ENCODE results near the gene TMEM182. TPM values are rescaled to one million over a fixed set of nuclear protein-coding genes. Genes with fewer than 3 reads are reported as not detected.

The TMEM182 gene
- total RNA-seq, 1 donor from 2014 or later, result 4.2 TPM

GRCh38 chr2:102806250-102806837, 44.5 kb downstream of the TMEM182 start:
- Mint-ChIP-seq H3K4me1 (ENCODE audit: low read depth) (peaks cover 3% of the 10 kb centered on the region), H3K4me3 (ENCODE audit: unreplicated experiment) (peak overlapping the region; percentile 40), H3K36me3 (ENCODE audit: low read depth) (peaks cover 8% of the 10 kb centered on the region), H3K27me3 (ENCODE audit: low read depth) (no peaks in the 10 kb centered on the region), H3K27ac (ENCODE audit: unreplicated experiment) (no peak overlapping the region), H3K9me3 (ENCODE audit: low read depth) (peaks cover 11% of the 10 kb centered on the region)
- TF ChIP-seq, protein P1, sequence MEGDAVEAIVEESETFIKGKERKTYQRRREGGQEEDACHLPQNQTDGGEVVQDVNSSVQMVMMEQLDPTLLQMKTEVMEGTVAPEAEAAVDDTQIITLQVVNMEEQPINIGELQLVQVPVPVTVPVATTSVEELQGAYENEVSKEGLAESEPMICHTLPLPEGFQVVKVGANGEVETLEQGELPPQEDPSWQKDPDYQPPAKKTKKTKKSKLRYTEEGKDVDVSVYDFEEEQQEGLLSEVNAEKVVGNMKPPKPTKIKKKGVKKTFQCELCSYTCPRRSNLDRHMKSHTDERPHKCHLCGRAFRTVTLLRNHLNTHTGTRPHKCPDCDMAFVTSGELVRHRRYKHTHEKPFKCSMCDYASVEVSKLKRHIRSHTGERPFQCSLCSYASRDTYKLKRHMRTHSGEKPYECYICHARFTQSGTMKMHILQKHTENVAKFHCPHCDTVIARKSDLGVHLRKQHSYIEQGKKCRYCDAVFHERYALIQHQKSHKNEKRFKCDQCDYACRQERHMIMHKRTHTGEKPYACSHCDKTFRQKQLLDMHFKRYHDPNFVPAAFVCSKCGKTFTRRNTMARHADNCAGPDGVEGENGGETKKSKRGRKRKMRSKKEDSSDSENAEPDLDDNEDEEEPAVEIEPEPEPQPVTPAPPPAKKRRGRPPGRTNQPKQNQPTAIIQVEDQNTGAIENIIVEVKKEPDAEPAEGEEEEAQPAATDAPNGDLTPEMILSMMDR (IDR thresholded peaks at IDR 0.05), result peak; percentile 90
- no peak for DNase-seq (ENCODE audit: low spot score)

DNA sequence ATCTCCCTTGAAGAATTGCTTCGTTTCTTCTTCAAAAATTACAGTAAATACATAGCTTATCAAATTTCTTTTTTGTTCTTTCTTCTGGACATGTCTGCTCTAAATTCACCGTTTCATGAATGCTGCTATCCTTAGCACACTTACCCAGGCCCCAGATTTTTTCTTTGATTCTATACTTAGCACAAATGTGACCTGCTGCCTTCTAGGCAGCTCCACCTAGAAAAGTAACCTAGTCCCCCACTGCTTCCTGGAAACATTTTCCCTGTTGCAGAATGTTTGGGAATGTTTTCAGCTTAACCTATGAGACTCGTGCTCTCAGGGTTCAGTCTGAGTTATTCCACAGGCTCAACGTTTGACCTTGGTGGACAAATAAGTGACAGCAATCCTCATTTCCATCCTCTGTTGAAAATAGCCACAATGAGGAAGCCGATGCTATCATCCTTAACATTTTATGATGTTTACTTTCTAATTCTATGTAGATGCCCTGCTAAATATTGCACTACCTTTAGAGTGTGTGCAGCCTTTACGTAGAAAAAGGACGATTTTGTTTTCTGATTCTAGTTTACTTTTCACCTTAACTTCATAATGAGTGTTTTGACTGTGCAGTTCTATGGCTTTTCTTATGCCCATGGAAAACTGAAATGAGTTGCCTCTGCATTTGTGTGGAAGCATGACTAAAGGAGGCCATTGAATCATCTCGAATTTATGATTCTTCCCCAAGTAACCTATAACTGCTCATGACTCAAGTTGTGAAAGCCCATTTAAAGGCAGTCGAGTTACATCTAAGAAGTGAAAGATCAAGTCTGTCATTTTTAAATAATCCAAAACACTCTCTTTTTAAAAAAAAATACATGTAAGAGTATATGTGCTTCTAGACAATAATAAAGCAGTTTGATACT, 47.7 kb downstream of the TMEM182 start:
- no peak for DNase-seq (ENCODE audit: low spot score)
- TF ChIP-seq, protein P1 (IDR thresholded peaks at IDR 0.05), result no peak

DNA sequence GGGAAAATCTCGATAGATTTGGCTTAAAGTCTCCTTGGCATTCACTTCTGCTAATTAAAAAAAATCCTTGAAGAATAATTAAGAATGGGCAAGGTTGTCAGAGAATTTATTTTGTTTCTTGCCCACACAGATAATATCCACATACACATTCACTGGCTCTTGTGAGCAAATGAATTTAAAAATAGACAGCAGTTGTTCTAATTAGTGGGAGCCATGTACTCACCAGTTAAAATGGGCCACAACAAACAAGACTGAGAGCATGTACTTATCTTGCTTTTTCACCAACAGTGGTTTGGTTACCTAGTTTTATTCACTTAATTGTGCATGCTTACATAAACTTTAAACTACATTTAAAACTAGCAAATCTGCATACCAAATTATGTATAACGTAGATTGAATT, 53.5 kb downstream of the TMEM182 start:
- DNase-seq (ENCODE audit: low spot score), result no peak
- Mint-ChIP-seq H3K9me3 (ENCODE audit: low read depth) (no peaks in the 10 kb centered on the region), H3K4me3 (ENCODE audit: unreplicated experiment) (no peak overlapping the region), H3K27me3 (ENCODE audit: low read depth) (no peaks in the 10 kb centered on the region), H3K4me1 (ENCODE audit: low read depth) (no peaks in the 10 kb centered on the region), H3K27ac (ENCODE audit: unreplicated experiment) (no peak overlapping the region), H3K36me3 (ENCODE audit: low read depth) (no peaks in the 10 kb centered on the region)
- TF ChIP-seq, protein P1 (IDR thresholded peaks at IDR 0.05), result no peak

More for the DNA sequence above, 47.7 kb downstream of the TMEM182 start:
- Mint-ChIP-seq H3K27me3 (ENCODE audit: low read depth) (no peaks in the 10 kb centered on the region), H3K36me3 (ENCODE audit: low read depth) (no peaks in the 10 kb centered on the region), H3K27ac (ENCODE audit: unreplicated experiment) (no peak overlapping the region), H3K9me3 (ENCODE audit: low read depth) (no peaks in the 10 kb centered on the region), H3K4me1 (ENCODE audit: low read depth) (peaks cover 3% of the 10 kb centered on the region), H3K4me3 (ENCODE audit: unreplicated experiment) (no peak overlapping the region)

DNA sequence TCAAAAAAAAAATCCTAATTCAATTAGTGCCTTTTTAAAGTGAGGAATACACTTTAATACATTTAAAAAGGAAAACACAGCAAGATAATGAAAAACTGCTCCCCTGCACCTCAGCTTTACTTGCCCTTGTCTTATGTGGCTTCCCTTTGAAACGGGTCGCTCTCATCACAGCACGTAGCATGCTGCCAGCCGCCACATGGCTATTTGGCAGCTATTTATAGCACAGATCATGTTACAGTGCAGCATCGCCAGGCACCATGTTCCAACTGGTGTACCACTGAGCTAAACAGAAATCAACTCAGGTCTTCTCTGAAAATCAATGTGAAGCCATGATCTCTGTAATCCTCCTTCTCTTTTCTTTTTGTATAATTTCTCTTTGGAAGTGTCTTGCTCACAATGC, 65.1 kb downstream of the TMEM182 start:
- no peak for DNase-seq (ENCODE audit: low spot score)
- TF ChIP-seq, protein P1 (IDR thresholded peaks at IDR 0.05), result no peak
- no peaks in the 10 kb centered on the region for H3K36me3 Mint-ChIP-seq (ENCODE audit: low read depth)
- no peak overlapping the region for H3K27ac Mint-ChIP-seq (ENCODE audit: unreplicated experiment)
- no peaks in the 10 kb centered on the region for H3K9me3 Mint-ChIP-seq (ENCODE audit: low read depth)
- H3K4me3 Mint-ChIP-seq (ENCODE audit: unreplicated experiment), result peak overlapping the region; percentile 7
- H3K27me3 Mint-ChIP-seq (ENCODE audit: low read depth), result no peaks in the 10 kb centered on the region
- peaks cover 11% of the 10 kb centered on the region for H3K4me1 Mint-ChIP-seq (ENCODE audit: low read depth)

DNA sequence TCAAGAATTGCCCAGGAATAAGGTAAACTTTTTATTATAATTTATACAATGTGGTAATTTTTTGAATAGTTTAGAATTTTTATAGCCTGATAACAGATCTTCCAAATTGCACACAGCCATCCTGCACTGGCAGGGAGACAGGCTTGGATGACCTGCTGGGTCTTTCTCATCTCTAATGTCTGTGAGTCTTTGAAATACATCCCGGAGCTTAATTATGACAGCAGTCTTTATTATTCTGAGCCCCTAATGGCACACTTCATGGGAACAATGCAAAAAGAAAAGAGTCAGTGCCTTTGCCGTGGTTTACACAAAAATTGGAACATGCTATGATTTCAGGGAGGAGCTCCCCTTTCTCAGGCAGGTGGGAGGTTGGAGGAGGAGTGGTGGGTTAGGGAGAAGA, 71.0 kb downstream of the TMEM182 start:
- Mint-ChIP-seq H3K27me3 (ENCODE audit: low read depth) (no peaks in the 10 kb centered on the region), H3K4me1 (ENCODE audit: low read depth) (no peaks in the 10 kb centered on the region), H3K9me3 (ENCODE audit: low read depth) (no peaks in the 10 kb centered on the region), H3K4me3 (ENCODE audit: unreplicated experiment) (no peak overlapping the region), H3K27ac (ENCODE audit: unreplicated experiment) (no peak overlapping the region), H3K36me3 (ENCODE audit: low read depth) (no peaks in the 10 kb centered on the region)
- DNase-seq (ENCODE audit: low spot score), result no peak
- TF ChIP-seq, protein P1 (IDR thresholded peaks at IDR 0.05), result no peak

All from chondrocyte (in vitro differentiated cells).